Epithelial cell of esophagus (primary cell): ENCODE measurements around the gene PAGE4.

Source experiments
- DNase-seq: peaks from one replicate; pipeline ENCODE4 v3.0.0; 2010; ENCODE audit warnings: low read depth
- H3K4me3 ChIP-seq: 2 replicates; pipeline ENCODE4 v1.5.1; 2011; ENCODE audit warnings: mild to moderate bottlenecking, low read length, control low read depth
- TF ChIP-seq, protein P1 (sequence below): IDR thresholded peaks from 2 replicates; pipeline ENCODE4 v1.5.1; 2011; ENCODE audit warnings: low read depth, mild to moderate bottlenecking, low read length, control low read depth, inconsistent platforms; ENCODE audit not compliant: insufficient read depth; ENCODE audit errors: missing control alignments

PAGE4 gene

DNA sequence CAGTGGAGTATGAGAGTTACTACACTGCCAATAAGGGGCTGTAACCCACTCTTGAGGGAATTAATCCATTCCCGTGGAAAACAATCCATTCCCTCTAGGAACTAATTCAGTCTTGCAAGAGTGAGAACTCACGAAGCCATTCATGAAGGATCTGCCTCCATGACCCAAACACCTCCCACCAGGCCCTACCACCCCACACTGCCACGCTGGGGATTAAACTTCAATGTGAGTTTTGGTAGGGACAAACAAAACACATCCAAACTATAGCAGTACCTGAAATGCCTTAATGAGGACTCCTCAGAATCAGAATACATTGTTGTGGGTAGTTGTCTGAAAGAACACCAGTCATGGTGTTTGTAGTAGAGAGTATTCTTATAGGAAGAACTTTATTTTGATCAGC lies 19.2 kb downstream of the PAGE4 start:
- TF ChIP-seq, protein P1, sequence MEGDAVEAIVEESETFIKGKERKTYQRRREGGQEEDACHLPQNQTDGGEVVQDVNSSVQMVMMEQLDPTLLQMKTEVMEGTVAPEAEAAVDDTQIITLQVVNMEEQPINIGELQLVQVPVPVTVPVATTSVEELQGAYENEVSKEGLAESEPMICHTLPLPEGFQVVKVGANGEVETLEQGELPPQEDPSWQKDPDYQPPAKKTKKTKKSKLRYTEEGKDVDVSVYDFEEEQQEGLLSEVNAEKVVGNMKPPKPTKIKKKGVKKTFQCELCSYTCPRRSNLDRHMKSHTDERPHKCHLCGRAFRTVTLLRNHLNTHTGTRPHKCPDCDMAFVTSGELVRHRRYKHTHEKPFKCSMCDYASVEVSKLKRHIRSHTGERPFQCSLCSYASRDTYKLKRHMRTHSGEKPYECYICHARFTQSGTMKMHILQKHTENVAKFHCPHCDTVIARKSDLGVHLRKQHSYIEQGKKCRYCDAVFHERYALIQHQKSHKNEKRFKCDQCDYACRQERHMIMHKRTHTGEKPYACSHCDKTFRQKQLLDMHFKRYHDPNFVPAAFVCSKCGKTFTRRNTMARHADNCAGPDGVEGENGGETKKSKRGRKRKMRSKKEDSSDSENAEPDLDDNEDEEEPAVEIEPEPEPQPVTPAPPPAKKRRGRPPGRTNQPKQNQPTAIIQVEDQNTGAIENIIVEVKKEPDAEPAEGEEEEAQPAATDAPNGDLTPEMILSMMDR: no peak
- DNase-seq: no peak

DNA sequence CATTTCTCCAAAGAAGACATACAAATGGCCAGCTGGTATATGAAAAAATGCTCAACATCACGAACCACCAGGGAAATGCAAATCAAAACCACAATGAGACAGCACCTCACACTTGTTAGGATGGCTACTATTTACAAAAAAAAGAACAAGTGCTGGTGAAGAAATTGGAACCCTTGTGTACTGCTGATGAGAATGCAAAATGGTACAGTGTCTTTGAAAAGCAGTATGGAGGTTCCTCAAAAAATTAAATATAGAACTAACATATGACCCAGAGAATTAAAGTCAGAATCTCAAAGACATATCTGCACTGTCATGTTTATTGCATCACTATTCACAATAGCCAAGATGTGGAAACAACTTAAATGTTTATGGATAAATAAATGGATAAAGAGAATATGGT lies 20.9 kb downstream of the PAGE4 start:
- DNase-seq: no peak
- H3K4me3 ChIP-seq: no peak overlapping the region
- TF ChIP-seq, protein P1: no peak

More for the DNA sequence above, 19.2 kb downstream of the PAGE4 start:
- no peak overlapping the region for H3K4me3 ChIP-seq

DNA sequence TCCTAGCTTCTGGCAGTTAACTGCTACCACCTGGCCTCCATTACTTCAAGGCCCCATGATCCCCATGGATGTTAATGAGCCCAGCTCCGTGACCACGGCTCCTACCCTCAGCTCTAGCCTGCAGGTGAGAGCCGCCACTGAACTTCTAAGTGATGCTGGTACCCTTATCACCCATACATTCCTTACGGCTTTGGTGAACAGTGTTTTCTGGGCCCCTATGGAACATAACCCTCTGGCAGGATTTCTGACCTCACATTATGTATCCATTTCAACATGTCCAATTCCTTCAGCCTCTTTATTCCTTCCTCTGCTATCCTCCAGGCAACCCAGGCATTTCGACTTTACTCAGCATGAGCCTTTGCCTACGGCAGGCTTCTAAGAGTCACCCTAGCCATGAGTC lies 24.6 kb downstream of the PAGE4 start:
- TF ChIP-seq, protein P1: no peak
- no peak overlapping the region for H3K4me3 ChIP-seq
- DNase-seq: no peak

DNA sequence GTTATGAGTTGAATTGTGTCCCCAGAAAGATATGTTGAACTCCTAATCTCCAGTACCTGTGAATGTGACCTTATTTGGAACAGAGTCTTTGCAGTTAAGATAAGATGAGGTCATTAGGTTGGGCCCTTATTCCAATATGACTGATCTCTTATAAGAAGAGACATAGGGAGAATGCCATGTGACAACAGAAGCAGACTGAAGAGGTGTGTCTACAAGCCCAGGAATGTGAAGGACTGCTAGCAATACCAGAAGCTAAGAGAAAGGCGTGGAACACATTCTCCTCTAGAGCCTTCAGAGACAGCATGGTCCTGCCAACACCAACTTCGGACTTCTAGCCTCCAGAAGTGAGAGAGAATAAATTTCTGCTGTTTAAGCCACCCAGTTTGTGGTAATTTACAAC lies 27.7 kb downstream of the PAGE4 start:
- TF ChIP-seq, protein P1: no peak
- DNase-seq: no peak
- H3K4me3 ChIP-seq: no peak overlapping the region

DNA sequence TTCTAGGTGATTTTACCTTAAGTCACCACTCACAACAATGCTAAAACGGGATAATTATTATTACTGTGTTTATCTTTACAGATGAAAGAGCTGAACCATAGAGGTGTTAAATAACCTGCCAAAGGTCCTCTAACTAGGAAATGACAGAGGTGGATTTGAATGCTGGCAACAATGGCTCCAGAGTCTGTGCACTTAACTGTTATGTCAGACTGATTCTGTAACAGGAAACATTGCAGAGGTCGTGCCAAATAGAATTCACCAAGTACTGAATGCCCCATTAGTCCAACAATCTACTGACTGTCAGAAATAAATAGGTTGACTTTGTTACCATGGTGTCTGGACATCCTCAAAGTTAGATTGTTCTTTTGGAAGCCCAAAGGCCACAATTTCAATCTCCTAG lies 29.2 kb downstream of the PAGE4 start:
- no peak for DNase-seq
- TF ChIP-seq, protein P1: no peak
- no peak overlapping the region for H3K4me3 ChIP-seq

DNA sequence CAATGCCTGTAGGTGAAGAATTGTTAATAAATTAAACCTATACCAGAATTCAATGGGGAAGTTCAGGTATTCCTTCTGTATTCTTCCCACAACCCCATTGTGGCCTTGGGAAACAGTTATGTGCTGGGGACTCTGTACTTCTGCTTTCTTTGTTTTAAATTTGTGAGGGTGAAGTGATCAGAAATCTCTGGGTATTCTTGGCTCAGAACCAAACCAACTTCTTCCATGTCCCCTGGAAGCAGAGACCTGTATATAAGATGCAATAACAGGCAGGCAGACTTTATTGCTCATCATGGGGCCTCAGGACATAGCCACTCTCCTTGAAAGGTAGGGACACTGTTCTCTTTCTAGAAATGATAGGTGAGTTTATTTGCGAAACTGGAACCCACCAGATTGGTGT lies 30.4 kb downstream of the PAGE4 start:
- no peak overlapping the region for H3K4me3 ChIP-seq
- TF ChIP-seq, protein P1: no peak
- no peak for DNase-seq

DNA sequence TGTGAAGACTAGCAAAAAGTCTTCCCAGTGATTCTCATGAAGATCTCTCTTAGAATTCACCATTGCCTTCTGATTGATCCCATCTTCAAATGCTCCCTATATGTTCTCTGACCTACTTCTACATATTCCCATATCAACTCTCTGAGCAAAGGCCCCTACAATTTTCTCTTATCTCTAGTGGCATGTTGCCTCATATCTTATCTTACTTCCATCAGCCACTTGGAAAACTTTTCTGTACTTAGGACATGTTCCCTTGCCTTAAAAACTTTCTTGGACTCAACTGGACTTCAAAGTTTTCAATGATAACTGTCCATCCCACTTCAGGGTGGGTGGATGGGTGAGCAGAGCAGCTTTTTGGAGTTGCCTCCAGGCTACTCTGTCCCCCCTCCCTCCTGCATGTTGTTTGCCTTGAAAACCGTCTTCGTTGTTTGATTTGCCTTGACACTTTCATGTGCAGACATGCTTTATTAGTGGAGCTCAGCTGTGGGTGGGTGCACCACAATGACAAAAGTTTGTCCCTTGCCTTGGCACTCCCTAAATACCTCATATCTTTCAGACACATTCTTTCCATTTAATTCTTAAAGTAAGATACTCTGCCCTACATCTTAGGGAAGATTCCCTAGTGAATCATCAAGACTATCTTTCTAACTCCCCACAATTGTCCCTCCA lies 31.9 kb downstream of the PAGE4 start:
- no peak overlapping the region for H3K4me3 ChIP-seq
- TF ChIP-seq, protein P1: no peak
- no peak for DNase-seq
